ENCODE measurements around the gene SS18L1. TPM values are rescaled to one million over a fixed set of nuclear protein-coding genes. Genes with fewer than 3 reads are reported as not detected.

Gene SS18L1
- total RNA-seq, 1 experiment from 2014 or later = 29.0 TPM

DNA sequence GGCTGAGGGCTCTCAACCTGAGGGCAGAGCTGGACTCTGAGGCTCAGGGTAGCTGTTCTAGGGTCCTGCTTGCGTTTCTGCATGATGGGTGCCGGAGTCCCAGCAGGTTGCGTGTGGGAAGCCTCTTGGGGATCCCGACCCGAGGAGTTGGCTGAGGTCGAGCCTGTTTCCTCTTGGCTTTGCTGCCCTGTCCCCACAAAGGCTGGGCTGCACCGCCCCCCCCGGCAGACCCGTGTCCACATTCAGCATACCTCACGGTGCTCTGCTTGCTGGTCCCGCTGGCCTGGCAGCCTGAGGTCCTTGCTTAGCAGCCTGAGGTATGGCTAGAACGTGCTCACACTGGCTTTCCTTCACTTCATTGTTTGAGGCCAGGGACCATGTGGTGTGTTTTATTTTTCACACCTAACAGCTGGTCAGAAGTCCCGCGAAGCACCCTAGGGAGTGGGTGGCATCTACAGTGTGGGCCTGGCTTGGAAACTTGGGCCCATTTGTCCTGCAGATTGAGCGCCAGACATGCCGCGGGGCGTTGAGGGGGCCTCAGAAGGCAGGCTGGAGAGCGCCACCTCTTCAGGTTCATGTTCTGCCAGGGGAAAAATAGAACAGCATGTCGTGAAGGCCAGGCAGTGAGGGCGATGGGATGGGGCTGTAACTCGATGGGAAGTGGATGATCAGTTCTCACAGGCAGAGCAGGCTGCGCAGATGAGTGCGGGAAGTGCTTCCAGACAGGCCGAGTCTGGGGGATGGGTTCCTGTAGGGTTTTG is 11.8 kb upstream of the SS18L1 start:
- ChIA-PET CTCF (no interaction called here), POLR2A (ENCODE audit: unreplicated experiment) (no interaction called here)
- BruUV-seq (replicated peaks) = no TSS peak

DNA sequence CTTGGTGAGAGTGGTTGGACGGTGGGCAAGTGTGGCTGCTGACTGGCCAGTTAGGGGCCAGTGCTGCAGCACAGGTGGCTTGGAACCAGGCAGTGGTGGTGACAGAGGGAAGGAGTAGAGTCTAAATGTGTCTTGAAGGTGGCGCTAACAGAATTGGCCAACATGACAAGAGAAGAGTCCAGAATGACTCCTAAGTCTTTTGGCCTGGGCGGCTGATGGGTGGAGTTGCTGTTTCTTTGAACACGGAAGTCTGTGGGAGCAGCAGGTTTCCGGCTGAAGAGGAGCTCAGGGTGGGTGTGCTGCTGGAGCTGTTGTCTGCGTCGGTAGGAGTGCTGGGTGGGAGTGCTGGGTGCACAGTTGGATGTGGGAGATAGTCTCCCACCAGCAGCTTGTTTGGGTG is 11.1 kb upstream of the SS18L1 start:
- Histone ChIP-seq H3K4me3 (no peak overlapping the region), H3F3A (ENCODE audit: insufficient read depth, low read depth) (peaks cover 32% of the 10 kb centered on the region), H3K9me2 (ENCODE audit: insufficient read depth) (no peaks in the 10 kb centered on the region), H4K20me1 (ENCODE audit: insufficient read depth) (peaks cover 21% of the 10 kb centered on the region), H3K4me1 (replicated peaks; ENCODE audit: insufficient read depth) (no peaks in the 10 kb centered on the region), H3K27ac (no peak overlapping the region), H3K36me3 (ENCODE audit: low read depth) (peaks cover 28% of the 10 kb centered on the region), H3K4me2 (no peak overlapping the region), H3K27me3 (ENCODE audit: insufficient read depth, low read depth) (no peaks in the 10 kb centered on the region), H2AFZ (no peak overlapping the region), H3K79me2 (ENCODE audit: low read depth) (no peaks in the 10 kb centered on the region), H3K9me3 (ENCODE audit: insufficient read depth, low read depth) (no peaks in the 10 kb centered on the region)
- ChIA-PET CTCF (no interaction called here), POLR2A (ENCODE audit: unreplicated experiment) (no interaction called here)
- no TSS peak for BruUV-seq (replicated peaks)
- intact Hi-C loops (cut with micrococcal nuclease; ENCODE audit: unreplicated experiment) = no loop called here
- no peak for TF ChIP-seq EZH2 (IDR thresholded peaks at IDR 0.05; ENCODE audit: low read depth)
- TF ChIP-seq, protein P1, sequence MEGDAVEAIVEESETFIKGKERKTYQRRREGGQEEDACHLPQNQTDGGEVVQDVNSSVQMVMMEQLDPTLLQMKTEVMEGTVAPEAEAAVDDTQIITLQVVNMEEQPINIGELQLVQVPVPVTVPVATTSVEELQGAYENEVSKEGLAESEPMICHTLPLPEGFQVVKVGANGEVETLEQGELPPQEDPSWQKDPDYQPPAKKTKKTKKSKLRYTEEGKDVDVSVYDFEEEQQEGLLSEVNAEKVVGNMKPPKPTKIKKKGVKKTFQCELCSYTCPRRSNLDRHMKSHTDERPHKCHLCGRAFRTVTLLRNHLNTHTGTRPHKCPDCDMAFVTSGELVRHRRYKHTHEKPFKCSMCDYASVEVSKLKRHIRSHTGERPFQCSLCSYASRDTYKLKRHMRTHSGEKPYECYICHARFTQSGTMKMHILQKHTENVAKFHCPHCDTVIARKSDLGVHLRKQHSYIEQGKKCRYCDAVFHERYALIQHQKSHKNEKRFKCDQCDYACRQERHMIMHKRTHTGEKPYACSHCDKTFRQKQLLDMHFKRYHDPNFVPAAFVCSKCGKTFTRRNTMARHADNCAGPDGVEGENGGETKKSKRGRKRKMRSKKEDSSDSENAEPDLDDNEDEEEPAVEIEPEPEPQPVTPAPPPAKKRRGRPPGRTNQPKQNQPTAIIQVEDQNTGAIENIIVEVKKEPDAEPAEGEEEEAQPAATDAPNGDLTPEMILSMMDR (conservative IDR thresholded peaks at IDR 0.05) = no peak
- no peak for DNase-seq

More for the DNA sequence above, 11.8 kb upstream of the SS18L1 start:
- Histone ChIP-seq H3K9me3 (ENCODE audit: insufficient read depth, low read depth) (no peaks in the 10 kb centered on the region), H3F3A (ENCODE audit: insufficient read depth, low read depth) (peaks cover 25% of the 10 kb centered on the region), H3K79me2 (ENCODE audit: low read depth) (no peaks in the 10 kb centered on the region), H3K9me2 (ENCODE audit: insufficient read depth) (no peaks in the 10 kb centered on the region), H4K20me1 (ENCODE audit: insufficient read depth) (peaks cover 15% of the 10 kb centered on the region), H3K4me2 (no peak overlapping the region), H2AFZ (no peak overlapping the region), H3K4me3 (no peak overlapping the region), H3K27me3 (ENCODE audit: insufficient read depth, low read depth) (no peaks in the 10 kb centered on the region), H3K27ac (no peak overlapping the region), H3K36me3 (ENCODE audit: low read depth) (peaks cover 27% of the 10 kb centered on the region), H3K4me1 (replicated peaks; ENCODE audit: insufficient read depth) (no peaks in the 10 kb centered on the region)
- no peak for TF ChIP-seq EZH2 (IDR thresholded peaks at IDR 0.05; ENCODE audit: low read depth)
- TF ChIP-seq, protein P1 (conservative IDR thresholded peaks at IDR 0.05) = no peak
- no peak for DNase-seq
- intact Hi-C loops (cut with micrococcal nuclease; ENCODE audit: unreplicated experiment) = no loop called here

DNA sequence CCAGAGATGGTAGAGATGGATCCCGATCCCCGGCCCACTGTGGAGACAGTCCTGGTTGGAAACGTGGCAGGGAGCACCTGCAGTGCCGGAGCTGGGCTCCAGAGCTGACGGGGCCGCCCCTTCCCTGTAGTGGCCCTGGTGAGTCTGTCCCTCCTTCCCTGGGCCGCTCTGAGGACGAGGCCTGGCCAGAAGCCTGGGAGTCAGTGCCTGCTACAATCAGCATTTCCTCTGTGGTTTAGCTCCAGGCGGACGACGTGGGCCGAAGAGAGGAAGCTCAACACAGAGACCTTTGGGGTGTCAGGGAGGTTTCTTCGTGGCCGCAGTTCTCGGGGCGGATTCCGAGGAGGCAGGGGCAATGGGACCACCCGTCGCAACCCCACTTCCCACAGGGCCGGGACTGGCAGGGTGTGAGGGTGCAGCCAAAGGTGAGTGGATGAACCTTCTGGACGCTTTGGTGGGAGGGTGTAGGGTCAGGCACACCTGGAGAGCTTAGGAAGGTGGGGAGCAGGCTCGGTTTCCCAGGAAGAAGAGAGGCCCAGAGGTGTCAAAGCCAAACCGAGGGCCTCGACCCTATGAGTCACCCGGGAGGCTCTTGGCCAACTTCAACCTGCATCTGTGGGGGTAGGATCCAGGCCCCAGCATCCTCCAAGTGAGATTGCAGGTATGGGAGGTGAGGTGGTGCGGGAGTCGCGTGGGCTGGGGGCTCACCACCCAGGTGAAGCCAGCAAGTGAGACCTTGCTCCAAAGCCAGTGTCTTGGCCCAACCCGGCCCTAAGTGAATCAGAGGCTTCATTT is 10.3 kb upstream of the SS18L1 start:
- CTCF ChIA-PET = no interaction called here
- H3K4me3 ChIP-seq = no peak overlapping the region

More for the DNA sequence above, 10.3 kb upstream of the SS18L1 start:
- peaks cover 40% of the 10 kb centered on the region for H3F3A ChIP-seq (ENCODE audit: insufficient read depth, low read depth)
- no peaks in the 10 kb centered on the region for H3K9me2 ChIP-seq (ENCODE audit: insufficient read depth)
- no TSS peak for BruUV-seq (replicated peaks)
- H3K9me3 ChIP-seq (ENCODE audit: insufficient read depth, low read depth) = no peaks in the 10 kb centered on the region
- no peak overlapping the region for H3K4me2 ChIP-seq
- H3K36me3 ChIP-seq (ENCODE audit: low read depth) = peaks cover 35% of the 10 kb centered on the region
- H2AFZ ChIP-seq = no peak overlapping the region
- H3K27me3 ChIP-seq (ENCODE audit: insufficient read depth, low read depth) = no peaks in the 10 kb centered on the region
- intact Hi-C loops (cut with micrococcal nuclease; ENCODE audit: unreplicated experiment) = no loop called here
- no peak for DNase-seq
- POLR2A ChIA-PET (ENCODE audit: unreplicated experiment) = no interaction called here
- peaks cover 29% of the 10 kb centered on the region for H4K20me1 ChIP-seq (ENCODE audit: insufficient read depth)
- no peak for TF ChIP-seq EZH2 (IDR thresholded peaks at IDR 0.05; ENCODE audit: low read depth)
- TF ChIP-seq, protein P1 (conservative IDR thresholded peaks at IDR 0.05) = no peak
- H3K4me1 ChIP-seq (replicated peaks; ENCODE audit: insufficient read depth) = no peaks in the 10 kb centered on the region
- no peaks in the 10 kb centered on the region for H3K79me2 ChIP-seq (ENCODE audit: low read depth)
- no peak overlapping the region for H3K27ac ChIP-seq
